GM23248 (cell line): ENCODE data around the gene DGKB. TPM values are rescaled to one million over a fixed set of nuclear protein-coding genes. Genes with fewer than 3 reads are reported as not detected.

ENCODE experiments used
- DNase-seq: peaks from one replicate; pipeline ENCODE4 v3.0.0-alpha.2; 2015
- H2AFZ ChIP-seq: fragments of 200-600 bp; sonication (generic); 2 replicates; pipeline ENCODE4 v1.6.1; 2016; ENCODE audit warnings: antibody characterized with exemption
- H3F3A ChIP-seq: fragments of 200-600 bp; sonication (generic); 2 replicates; pipeline ENCODE4 v1.6.1; 2016; ENCODE audit warnings: mild to moderate bottlenecking, antibody characterized with exemption, mixed run types; ENCODE audit not compliant: insufficient read depth
- H3K27ac ChIP-seq: fragments of 200-600 bp; sonication (generic); 2 replicates; pipeline ENCODE4 v1.5.1; 2016; ENCODE audit warnings: mild to moderate bottlenecking
- H3K27me3 ChIP-seq: fragments of 200-600 bp; sonication (generic); replicated peaks from 2 replicates; pipeline ENCODE4 v1.6.1; 2016; ENCODE audit warnings: mild to moderate bottlenecking; ENCODE audit not compliant: insufficient read depth
- H3K36me3 ChIP-seq: fragments of 200-600 bp; sonication (generic); 2 replicates; pipeline ENCODE4 v1.6.1; 2016; ENCODE audit warnings: low read depth, mild to moderate bottlenecking
- H3K4me1 ChIP-seq: fragments of 200-600 bp; sonication (generic); 2 replicates; pipeline ENCODE4 v1.6.1; 2016; ENCODE audit warnings: mild to moderate bottlenecking; ENCODE audit not compliant: insufficient read depth
- H3K4me2 ChIP-seq: fragments of 200-600 bp; sonication (generic); one replicate; pipeline ENCODE4 v1.6.1; 2016; ENCODE audit warnings: mild to moderate bottlenecking; ENCODE audit not compliant: unreplicated experiment
- H3K4me3 ChIP-seq: fragments of 200-600 bp; sonication (generic); 2 replicates; pipeline ENCODE4 v1.5.1; 2016; ENCODE audit warnings: mild to moderate bottlenecking
- H3K79me2 ChIP-seq: fragments of 200-600 bp; sonication (generic); 2 replicates; pipeline ENCODE4 v1.6.1; 2016; ENCODE audit warnings: mild to moderate bottlenecking; ENCODE audit not compliant: insufficient read depth
- H3K9ac ChIP-seq: fragments of 200-600 bp; sonication (generic); 2 replicates; pipeline ENCODE4 v1.6.1; 2016; ENCODE audit warnings: mild to moderate bottlenecking
- H3K9me2 ChIP-seq: fragments of 200-600 bp; sonication (generic); 2 replicates; pipeline ENCODE4 v1.6.1; 2016; ENCODE audit warnings: mixed run types, mild to moderate bottlenecking, moderate library complexity; ENCODE audit not compliant: insufficient read depth
- H3K9me3 ChIP-seq: fragments of 200-600 bp; sonication (generic); one replicate; pipeline ENCODE4 v1.6.1; 2017; ENCODE audit warnings: low read depth
- H4K20me1 ChIP-seq: fragments of 200-600 bp; sonication (generic); 2 replicates; pipeline ENCODE4 v1.6.0; 2016; ENCODE audit not compliant: insufficient read depth
- EZH2 ChIP-seq: fragments of 200-600 bp; sonication (generic); IDR thresholded peaks from 2 replicates; pipeline ENCODE4 v1.6.1; 2018; ENCODE audit warnings: antibody characterized with exemption, mild to moderate bottlenecking; ENCODE audit not compliant: insufficient read depth, poor library complexity, severe bottlenecking
- EZH2phosphoT487 ChIP-seq: fragments of 200-600 bp; sonication (generic); IDR thresholded peaks from 2 replicates; pipeline ENCODE4 v1.6.1; 2018; ENCODE audit warnings: antibody characterized with exemption, moderate library complexity, mild to moderate bottlenecking, low read depth; ENCODE audit not compliant: insufficient read depth
- WGBS, 2 experiments: methylation state at CpG; one replicate each; pipeline ENCODE4 v1.1.6; 2015 to 2017; ENCODE audit warnings: low lambda C conversion rate in 2 of 2, low coverage in 1 of 2; ENCODE audit errors: missing lambda C conversion rate in 2 of 2; 5-methylcytosine and 5-hydroxymethylcytosine counted together
- in situ Hi-C: fragments of 300-500 bp; cut with MboI; formaldehyde crosslinking; loops from 2 replicates; pipeline ENCODE4 v1.15.0; 2020
- polyA plus RNA-seq: library from polyadenylated mRNA; unstranded; fragments of >200 nt; fragmentation: Nextera tagmentation; extraction: Ambion mirVana; gene quantifications from 2 replicates; pipeline ENCODE4 v1.2.1, GENCODE V29; 2016
- total RNA-seq: library from RNA; depleted of rRNA; stranded (reverse); fragments of >200 nt; shearing (Covaris generic); gene quantifications from 2 replicates; pipeline ENCODE4 v1.2.3, GENCODE V29; 2014

DGKB gene
- total and polyA plus RNA-seq, 2 experiments from 2014 or later = 0.65 to 1.7 TPM

- Histone ChIP-seq H3K9ac (no peak overlapping the region), H3K4me3 (no peak overlapping the region), H2AFZ (no peak overlapping the region), H3K27ac (no peak overlapping the region), H3K79me2 (no peaks in the 10 kb centered on the region), H3K4me2 (no peak overlapping the region), H3K36me3 (no peaks in the 10 kb centered on the region), H3K4me1 (no peaks in the 10 kb centered on the region), H3K9me3 (no peaks in the 10 kb centered on the region), H3K9me2 (0 out of 2 replicates have a peak, but pooled peaks cover 6% of the 10 kb centered on the region), H4K20me1 (no peaks in the 10 kb centered on the region), H3K27me3 (no peaks in the 10 kb centered on the region), H3F3A (no peaks in the 10 kb centered on the region)
- no peak for DNase-seq
- in situ Hi-C loops = no loop called here
- no peak for TF ChIP-seq EZH2
- TF ChIP-seq EZH2phosphoT487 = no peak
- WGBS, 2 experiments = 76 to 79% methylated on average over 2 of the region's 2 CpGs
These were observed 644.1 kb downstream of the DGKB start for GRCh38 chr7:14258441-14258840.

GRCh38 chr7:14252458-14252857, 650.1 kb downstream of the DGKB start:
- H3K27me3 ChIP-seq = no peaks in the 10 kb centered on the region
- no peak overlapping the region for H3K27ac ChIP-seq
- DNase-seq = no peak

GRCh38 chr7:14242175-14242574, 660.4 kb downstream of the DGKB start:
- Histone ChIP-seq H2AFZ (no peak overlapping the region), H3K9ac (no peak overlapping the region), H3K4me3 (no peak overlapping the region), H3F3A (no peaks in the 10 kb centered on the region), H3K27me3 (no peaks in the 10 kb centered on the region), H3K79me2 (no peaks in the 10 kb centered on the region), H3K4me2 (no peak overlapping the region), H3K27ac (no peak overlapping the region), H3K4me1 (peaks cover 18% of the 10 kb centered on the region), H3K36me3 (no peaks in the 10 kb centered on the region), H4K20me1 (no peaks in the 10 kb centered on the region), H3K9me3 (no peaks in the 10 kb centered on the region), H3K9me2 (no peaks in the 10 kb centered on the region)
- no peak for TF ChIP-seq EZH2
- TF ChIP-seq EZH2phosphoT487 = no peak
- DNase-seq = no peak
- WGBS, 2 experiments = 81 to 90% methylated on average over 5 of the region's 5 CpGs
- in situ Hi-C loops = no loop called here

More at GRCh38 chr7:14252458-14252857, 650.1 kb downstream of the DGKB start:
- no peaks in the 10 kb centered on the region for H4K20me1 ChIP-seq
- no peak overlapping the region for H3K9ac ChIP-seq
- in situ Hi-C loops = no loop called here
- H3F3A ChIP-seq = no peaks in the 10 kb centered on the region
- 38 to 58% methylated on average over 3 of the region's 3 CpGs for WGBS, 2 experiments
- no peaks in the 10 kb centered on the region for H3K9me3 ChIP-seq
- H3K4me2 ChIP-seq = no peak overlapping the region
- no peak for TF ChIP-seq EZH2phosphoT487
- no peak for TF ChIP-seq EZH2
- H3K36me3 ChIP-seq = no peaks in the 10 kb centered on the region
- no peak overlapping the region for H2AFZ ChIP-seq
- no peak overlapping the region for H3K4me3 ChIP-seq
- no peaks in the 10 kb centered on the region for H3K79me2 ChIP-seq
- no peaks in the 10 kb centered on the region for H3K4me1 ChIP-seq
- H3K9me2 ChIP-seq = no peaks in the 10 kb centered on the region

- Histone ChIP-seq H3F3A (peaks cover 23% of the 10 kb centered on the region), H2AFZ (no peak overlapping the region), H3K9me2 (no peaks in the 10 kb centered on the region), H3K36me3 (no peaks in the 10 kb centered on the region), H3K27me3 (no peaks in the 10 kb centered on the region), H3K4me2 (no peak overlapping the region), H4K20me1 (no peaks in the 10 kb centered on the region), H3K9me3 (no peaks in the 10 kb centered on the region), H3K4me3 (no peak overlapping the region), H3K79me2 (no peaks in the 10 kb centered on the region), H3K4me1 (peaks cover 32% of the 10 kb centered on the region), H3K9ac (no peak overlapping the region), H3K27ac (no peak overlapping the region)
- no peak for DNase-seq
- TF ChIP-seq EZH2 (no peak), EZH2phosphoT487 (no peak)
- in situ Hi-C loops = no loop called here
- WGBS, 2 experiments = 39 to 40% methylated on average over 3 of the region's 3 CpGs
These were observed 665.7 kb downstream of the DGKB start for GRCh38 chr7:14236834-14237233.

GRCh38 chr7:14235056-14235455, 667.5 kb downstream of the DGKB start:
- in situ Hi-C loops = no loop called here
- H3K27ac ChIP-seq = no peak overlapping the region

More at GRCh38 chr7:14235056-14235455, 667.5 kb downstream of the DGKB start:
- Histone ChIP-seq H3K27me3 (no peaks in the 10 kb centered on the region), H3K9me2 (no peaks in the 10 kb centered on the region), H4K20me1 (no peaks in the 10 kb centered on the region), H3K4me2 (peak overlapping the region; percentile 2), H3K9me3 (no peaks in the 10 kb centered on the region), H3K79me2 (no peaks in the 10 kb centered on the region), H3F3A (peaks cover 23% of the 10 kb centered on the region), H2AFZ (peak overlapping the region; percentile 18; the same call in 1 of the 2 replicates), H3K9ac (no peak overlapping the region), H3K4me3 (no peak overlapping the region), H3K36me3 (no peaks in the 10 kb centered on the region), H3K4me1 (peaks cover 32% of the 10 kb centered on the region)
- 72 to 73% methylated on average over 2 of the region's 2 CpGs for WGBS, 2 experiments
- TF ChIP-seq EZH2 (no peak), EZH2phosphoT487 (no peak)
- DNase-seq = no peak
